ENCODE measurements around the gene GARIN1A. TPM values are rescaled to one million over a fixed set of nuclear protein-coding genes. Genes with fewer than 3 reads are reported as not detected.

The GARIN1A gene
- total and polyA plus RNA-seq, 7 experiments from 2014 or later, result 0.70 to 2.8 (median 1.8) TPM; not detected in 2

DNA sequence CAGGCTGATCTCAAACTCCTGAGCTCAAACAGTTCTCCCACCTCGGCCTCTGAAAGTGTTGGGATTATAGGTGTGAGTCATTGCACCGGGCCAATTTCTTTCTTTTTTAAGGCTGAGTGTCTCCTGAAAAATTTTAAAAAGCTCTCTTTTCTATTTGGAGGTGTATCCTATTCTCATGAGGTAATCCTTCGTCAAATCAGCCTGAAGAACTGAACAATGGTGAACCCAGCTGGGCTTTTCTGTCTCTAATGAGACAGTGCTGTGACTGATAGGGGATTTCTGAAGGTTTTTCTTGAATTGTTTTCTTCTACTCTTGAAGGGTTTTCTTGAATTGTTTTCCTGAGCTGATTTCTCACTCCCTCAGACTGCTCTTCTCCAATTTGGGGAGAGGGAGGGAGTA, 36.1 kb downstream of the GARIN1A start:
- Mint-ChIP-seq H3K9me3 (peaks cover 0 to 5% (median 0%) of the 10 kb centered on the region in 11 donors), H3K36me3 (no peaks in the 10 kb centered on the region), H3K27me3 (peaks cover 0 to 20% (median 5%) of the 10 kb centered on the region in 5 donors), H3K27ac (no peak overlapping the region), H3K4me1 (peaks cover 0 to 2% (median 0%) of the 10 kb centered on the region in 7 donors), H3K4me3 (no peak overlapping the region)
- DNase-seq (no peak), ATAC-seq (no peak)
- POLR2A ChIA-PET, result interaction anchor here (0.6 kb wide), 1 partner anchor 335 kb away, joined by 4 read pairs; no protein-coding TSS in a partner anchor
- Histone ChIP-seq H3K4me3 (ENCODE audit: low read length) (no peak overlapping the region), H3K27ac (ENCODE audit: low read depth, low read length) (no peak overlapping the region), H3K27me3 (ENCODE audit: control insufficient read depth in 2 of 2, insufficient read depth in 2 of 2, low read length in 2 of 2) (no peaks in the 10 kb centered on the region), H3K4me1 (ENCODE audit: control insufficient read depth in 2 of 2, insufficient read depth in 2 of 2, low read length in 2 of 2) (no peaks in the 10 kb centered on the region), H3K9me3 (ENCODE audit: control insufficient read depth in 2 of 3, low read length in 3 of 3) (no peaks in the 10 kb centered on the region), H3K36me3 (ENCODE audit: control insufficient read depth in 2 of 3, insufficient read depth in 3 of 3, low read length in 3 of 3) (no peaks in the 10 kb centered on the region)
- intact Hi-C loops (cut with micrococcal nuclease), result no loop called here
- CTCF ChIA-PET, result no interaction called here

DNA sequence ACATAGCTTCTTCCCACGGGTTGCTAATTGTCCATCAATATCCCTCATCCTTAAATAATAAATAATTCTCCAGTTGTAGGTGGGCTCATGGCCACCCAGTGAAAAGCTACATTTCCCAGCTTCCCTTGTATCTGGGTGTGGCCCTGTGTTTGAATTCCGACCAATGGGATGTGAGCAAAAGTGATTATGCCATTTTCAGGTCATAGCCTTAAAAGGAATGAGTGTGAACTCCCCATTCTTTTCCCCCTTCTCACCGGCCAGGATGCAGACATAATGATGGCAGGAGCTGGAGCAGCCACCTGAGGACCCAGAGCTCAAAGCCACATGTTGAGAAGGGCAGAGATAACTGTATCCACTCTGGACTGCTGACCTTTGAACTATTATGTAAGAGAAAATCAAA, 36.7 kb downstream of the GARIN1A start:
- no peaks in the 10 kb centered on the region for H3K27me3 ChIP-seq (ENCODE audit: control insufficient read depth in 2 of 2, insufficient read depth in 2 of 2, low read length in 2 of 2)
- DNase-seq (no peak), ATAC-seq (no peak)
- Mint-ChIP-seq H3K27me3 (peaks cover 0 to 15% (median 5%) of the 10 kb centered on the region in 5 donors), H3K9me3 (peaks cover 0 to 5% (median 0%) of the 10 kb centered on the region in 11 donors), H3K4me1 (no peaks in the 10 kb centered on the region), H3K27ac (no peak overlapping the region), H3K36me3 (no peaks in the 10 kb centered on the region), H3K4me3 (no peak overlapping the region)
- H3K9me3 ChIP-seq (ENCODE audit: control insufficient read depth in 2 of 3, low read length in 3 of 3), result no peaks in the 10 kb centered on the region
- no peak overlapping the region for H3K27ac ChIP-seq (ENCODE audit: low read depth, low read length)
- intact Hi-C loops (cut with micrococcal nuclease), result no loop called here
- POLR2A ChIA-PET, result interaction anchor here (0.7 to 1.0 kb wide), 2 partner anchors 26 to 346 kb away, joined by 3 read pairs; partner anchors contain the start of gene TNPO3
- no peak overlapping the region for H3K4me3 ChIP-seq (ENCODE audit: low read length)
- no peaks in the 10 kb centered on the region for H3K36me3 ChIP-seq (ENCODE audit: control insufficient read depth in 2 of 3, insufficient read depth in 3 of 3, low read length in 3 of 3)
- H3K4me1 ChIP-seq (ENCODE audit: control insufficient read depth in 2 of 2, insufficient read depth in 2 of 2, low read length in 2 of 2), result no peaks in the 10 kb centered on the region
- CTCF ChIA-PET, result no interaction called here

DNA sequence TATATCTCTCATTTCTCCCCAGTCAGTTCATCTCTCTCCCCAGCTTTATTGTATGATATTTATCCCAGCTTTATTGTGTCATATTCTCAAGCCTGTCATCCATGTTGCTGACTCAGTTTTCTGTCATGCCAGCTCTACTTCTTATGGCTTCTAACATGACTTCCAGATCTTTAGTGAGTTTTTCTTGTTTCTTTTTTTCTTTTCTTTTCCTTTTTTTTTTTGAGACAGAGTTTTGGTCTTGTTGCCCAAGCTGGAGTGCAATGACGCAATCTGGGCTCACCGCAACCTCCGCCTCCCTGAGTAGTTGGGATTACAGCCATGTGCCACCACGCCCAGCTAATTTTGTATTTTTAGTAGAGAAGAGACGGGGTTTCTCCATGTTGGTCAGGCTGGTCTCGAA, 38.4 kb downstream of the GARIN1A start:
- Histone ChIP-seq H3K27ac (ENCODE audit: low read depth, low read length) (no peak overlapping the region), H3K4me3 (ENCODE audit: low read length) (no peak overlapping the region), H3K4me1 (ENCODE audit: control insufficient read depth in 2 of 2, insufficient read depth in 2 of 2, low read length in 2 of 2) (no peaks in the 10 kb centered on the region), H3K36me3 (ENCODE audit: control insufficient read depth in 2 of 3, insufficient read depth in 3 of 3, low read length in 3 of 3) (no peaks in the 10 kb centered on the region), H3K27me3 (ENCODE audit: control insufficient read depth in 2 of 2, insufficient read depth in 2 of 2, low read length in 2 of 2) (no peaks in the 10 kb centered on the region), H3K9me3 (ENCODE audit: control insufficient read depth in 2 of 3, low read length in 3 of 3) (no peaks in the 10 kb centered on the region)
- Mint-ChIP-seq H3K27ac (no peak overlapping the region), H3K36me3 (no peaks in the 10 kb centered on the region), H3K9me3 (peaks cover 0 to 5% (median 0%) of the 10 kb centered on the region in 11 donors), H3K4me3 (no peak overlapping the region), H3K27me3 (peaks cover 0 to 17% (median 13%) of the 10 kb centered on the region in 5 donors), H3K4me1 (no peaks in the 10 kb centered on the region)
- DNase-seq, result no peak
- CTCF ChIA-PET, result interaction anchor here (0.7 kb wide), 1 partner anchor 170 kb away, joined by 4 read pairs; no protein-coding TSS in a partner anchor
- intact Hi-C loops (cut with micrococcal nuclease), result no loop called here
- POLR2A ChIA-PET, result no interaction called here
- ATAC-seq, result no peak

DNA sequence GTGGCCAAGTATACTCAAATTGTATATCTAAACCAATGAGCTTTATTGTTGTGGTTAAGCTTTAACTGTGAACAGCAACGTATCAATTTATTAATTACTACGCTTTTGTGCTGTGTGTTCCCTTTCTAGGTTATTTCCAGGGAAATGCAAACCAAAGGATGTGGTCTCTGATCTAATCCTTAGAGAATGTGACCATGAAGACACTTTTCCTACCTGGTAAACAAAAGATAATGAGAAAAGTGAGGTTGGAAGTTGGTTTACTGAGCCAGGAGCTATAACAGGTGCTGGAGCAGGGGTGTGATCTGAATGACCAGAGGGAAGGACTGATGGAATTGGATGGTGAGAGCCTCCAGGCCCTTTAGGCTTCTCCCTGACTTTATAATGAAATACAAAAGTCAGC, 41.7 kb downstream of the GARIN1A start:
- no peaks in the 10 kb centered on the region for H3K4me1 Mint-ChIP-seq
- intact Hi-C loops (cut with micrococcal nuclease), result no loop called here
- H3K27ac Mint-ChIP-seq, result no peak overlapping the region
- H3K36me3 Mint-ChIP-seq, result no peaks in the 10 kb centered on the region
- H3K9me3 Mint-ChIP-seq, result peaks cover 0 to 5% (median 0%) of the 10 kb centered on the region in 11 donors
- H3K27me3 ChIP-seq (ENCODE audit: control insufficient read depth in 2 of 2, insufficient read depth in 2 of 2, low read length in 2 of 2), result no peaks in the 10 kb centered on the region
- H3K4me3 ChIP-seq (ENCODE audit: low read length), result no peak overlapping the region
- CTCF ChIA-PET, result no interaction called here
- H3K9me3 ChIP-seq (ENCODE audit: control insufficient read depth in 2 of 3, low read length in 3 of 3), result no peaks in the 10 kb centered on the region
- H3K27ac ChIP-seq (ENCODE audit: low read depth, low read length), result no peak overlapping the region
- ATAC-seq (no peak), DNase-seq (no peak)
- no peak overlapping the region for H3K4me3 Mint-ChIP-seq
- POLR2A ChIA-PET, result no interaction called here
- H3K36me3 ChIP-seq (ENCODE audit: control insufficient read depth in 2 of 3, insufficient read depth in 3 of 3, low read length in 3 of 3), result no peaks in the 10 kb centered on the region
- H3K27me3 Mint-ChIP-seq, result peaks cover 0 to 25% (median 21%) of the 10 kb centered on the region in 5 donors
- no peaks in the 10 kb centered on the region for H3K4me1 ChIP-seq (ENCODE audit: control insufficient read depth in 2 of 2, insufficient read depth in 2 of 2, low read length in 2 of 2)

DNA sequence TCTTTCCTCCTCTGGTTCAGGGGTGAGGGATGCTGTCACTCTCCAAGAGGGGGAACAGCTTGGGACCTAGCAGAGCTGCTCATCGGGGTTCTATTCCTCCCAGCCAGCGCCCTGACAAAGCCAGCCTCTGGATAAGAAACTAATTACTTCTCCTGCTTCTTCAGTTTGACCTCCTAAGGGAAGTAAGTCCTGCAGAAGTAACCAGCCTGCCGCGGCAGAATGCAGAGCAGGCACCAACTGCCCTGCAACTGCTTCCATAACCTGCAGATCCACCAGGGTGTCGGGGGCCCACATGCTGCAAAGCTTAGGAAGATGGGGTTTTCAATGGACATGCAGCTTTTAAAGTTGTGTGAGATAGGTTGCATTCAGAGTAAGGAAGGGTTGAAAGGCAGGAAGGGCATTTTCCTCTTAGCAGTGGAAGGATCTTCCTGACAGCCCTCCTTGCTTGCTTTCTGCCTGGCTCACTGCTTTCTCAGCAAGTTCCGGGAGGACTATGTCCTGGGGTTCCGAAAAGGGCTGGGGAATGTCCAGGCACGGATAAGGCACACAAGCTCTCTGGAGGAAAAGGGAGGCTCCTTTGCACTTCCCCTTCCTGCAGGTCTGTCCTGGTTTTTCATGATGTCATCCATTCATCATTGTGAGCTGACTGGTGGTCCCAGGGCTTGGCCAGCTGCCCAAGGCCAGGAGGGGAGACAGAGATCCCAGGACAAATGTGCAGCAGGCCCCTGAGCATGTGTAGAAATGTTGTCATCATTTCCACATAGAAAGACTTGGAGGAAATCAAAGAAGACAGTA, 42.8 kb downstream of the GARIN1A start:
- DNase-seq, result no peak
- ChIA-PET POLR2A (no interaction called here), CTCF (interaction anchor here (1.1 kb wide), 1 partner anchor 12 kb away, joined by 3 read pairs; no protein-coding TSS in a partner anchor)
- H3K9me3 Mint-ChIP-seq, result peaks cover 0 to 5% (median 0%) of the 10 kb centered on the region in 11 donors
- H3K36me3 Mint-ChIP-seq, result no peaks in the 10 kb centered on the region
- H3K4me3 Mint-ChIP-seq, result no peak overlapping the region
- H3K4me1 Mint-ChIP-seq, result no peaks in the 10 kb centered on the region
- Histone ChIP-seq H3K36me3 (ENCODE audit: control insufficient read depth in 2 of 3, insufficient read depth in 3 of 3, low read length in 3 of 3) (no peaks in the 10 kb centered on the region), H3K27ac (ENCODE audit: low read depth, low read length) (no peak overlapping the region), H3K27me3 (ENCODE audit: control insufficient read depth in 2 of 2, insufficient read depth in 2 of 2, low read length in 2 of 2) (no peaks in the 10 kb centered on the region), H3K9me3 (ENCODE audit: control insufficient read depth in 2 of 3, low read length in 3 of 3) (no peaks in the 10 kb centered on the region), H3K4me3 (ENCODE audit: low read length) (no peak overlapping the region), H3K4me1 (ENCODE audit: control insufficient read depth in 2 of 2, insufficient read depth in 2 of 2, low read length in 2 of 2) (no peaks in the 10 kb centered on the region)
- intact Hi-C loops (cut with micrococcal nuclease), result no loop called here
- no peak for ATAC-seq
- H3K27me3 Mint-ChIP-seq, result peaks cover 0 to 25% (median 19%) of the 10 kb centered on the region in 5 donors
- no peak overlapping the region for H3K27ac Mint-ChIP-seq

DNA sequence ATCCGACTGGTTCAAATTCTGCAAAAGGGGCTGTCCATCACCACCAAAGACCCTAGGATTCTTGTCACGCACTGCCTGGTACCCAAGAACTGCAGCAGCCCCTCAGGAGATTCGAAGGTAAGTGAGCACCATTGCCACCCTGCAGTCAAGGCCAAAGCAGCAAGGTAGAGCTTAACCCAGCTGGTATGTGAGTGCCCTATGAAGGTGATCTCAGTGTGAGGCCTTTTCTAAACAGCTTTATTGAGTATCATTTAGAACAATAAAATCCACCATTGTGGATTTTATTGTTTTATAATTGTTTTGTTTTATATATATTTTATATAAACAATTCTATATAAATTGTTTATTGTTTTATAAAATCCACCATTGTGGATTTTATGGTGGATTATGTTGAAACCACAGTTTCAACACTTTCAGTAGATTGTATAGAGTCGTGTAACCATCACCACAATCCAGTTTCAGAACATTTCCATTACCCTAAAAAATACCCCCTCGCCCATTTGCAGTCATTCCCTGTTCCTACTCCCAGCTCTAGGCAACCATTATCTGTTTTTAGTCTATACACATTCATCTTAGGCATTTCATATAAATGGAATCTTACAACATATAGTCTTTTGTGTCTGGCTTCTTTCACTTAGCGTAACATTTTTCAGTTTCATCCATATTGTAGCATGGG, 47.0 kb downstream of the GARIN1A start:
- Mint-ChIP-seq H3K4me3 (no peak overlapping the region), H3K9me3 (peaks cover 0 to 2% (median 0%) of the 10 kb centered on the region in 11 donors), H3K27me3 (peaks cover under 1 to 35% (median 21%) of the 10 kb centered on the region in 5 donors), H3K36me3 (no peaks in the 10 kb centered on the region), H3K27ac (no peak overlapping the region), H3K4me1 (no peaks in the 10 kb centered on the region)
- no peaks in the 10 kb centered on the region for H3K27me3 ChIP-seq (ENCODE audit: control insufficient read depth in 2 of 2, insufficient read depth in 2 of 2, low read length in 2 of 2)
- CTCF ChIA-PET, result no interaction called here
- no peaks in the 10 kb centered on the region for H3K9me3 ChIP-seq (ENCODE audit: control insufficient read depth in 2 of 3, low read length in 3 of 3)
- no peak overlapping the region for H3K27ac ChIP-seq (ENCODE audit: low read depth, low read length)
- DNase-seq, result no peak
- POLR2A ChIA-PET, result no interaction called here
- no peak for ATAC-seq
- H3K4me1 ChIP-seq (ENCODE audit: control insufficient read depth in 2 of 2, insufficient read depth in 2 of 2, low read length in 2 of 2), result no peaks in the 10 kb centered on the region
- no peaks in the 10 kb centered on the region for H3K36me3 ChIP-seq (ENCODE audit: control insufficient read depth in 2 of 3, insufficient read depth in 3 of 3, low read length in 3 of 3)
- H3K4me3 ChIP-seq (ENCODE audit: low read length), result no peak overlapping the region
- intact Hi-C loops (cut with micrococcal nuclease), result no loop called here

Measured in naive thymus-derived CD4-positive, alpha-beta T cell (primary cell).